ENCODE results near the gene CLIP4.

The CLIP4 gene

DNA sequence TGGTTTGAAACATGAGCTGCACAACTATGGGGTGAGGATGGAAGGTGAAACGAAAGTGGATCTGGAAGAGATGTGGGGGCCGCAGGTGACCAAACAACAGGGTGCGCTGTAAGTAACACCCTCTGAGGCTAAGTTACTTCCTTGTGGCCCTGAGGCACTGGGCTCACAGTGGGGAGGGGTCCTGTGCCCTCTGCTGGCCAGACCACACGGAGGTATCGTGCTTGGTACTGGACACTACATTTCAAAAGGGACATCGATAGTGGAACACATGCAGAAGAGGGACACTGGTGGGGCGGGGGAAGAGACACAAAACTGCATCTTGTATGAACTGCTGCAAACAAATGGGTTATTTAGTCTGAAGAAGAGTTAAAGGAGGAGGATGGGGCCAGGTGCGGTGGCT lies 110.6 kb downstream of the CLIP4 start:
- no peaks in the 10 kb centered on the region for H3F3A ChIP-seq (ENCODE audit: low read depth)
- H3K4me1 ChIP-seq (ENCODE audit: insufficient read depth, low read length, poor library complexity, severe bottlenecking), result no peaks in the 10 kb centered on the region
- no peaks in the 10 kb centered on the region for H3K36me3 ChIP-seq (ENCODE audit: insufficient read depth, low read length)
- no peaks in the 10 kb centered on the region for H3K9me2 ChIP-seq (replicated peaks; ENCODE audit: low read depth, low read length)
- no peak overlapping the region for H3K4me2 ChIP-seq (ENCODE audit: low read depth, low read length, poor library complexity, severe bottlenecking)
- H3K79me2 ChIP-seq (ENCODE audit: insufficient read depth, low read length), result no peaks in the 10 kb centered on the region
- no peak overlapping the region for H3K4me3 ChIP-seq (ENCODE audit: low read length, poor library complexity, severe bottlenecking)
- no peaks in the 10 kb centered on the region for H4K20me1 ChIP-seq (ENCODE audit: insufficient read depth, low read length, poor library complexity, severe bottlenecking)
- TF ChIP-seq EZH2phosphoT487 (IDR thresholded peaks at IDR 0.05; ENCODE audit: borderline replicate concordance), result no peak
- TF ChIP-seq, protein P1, sequence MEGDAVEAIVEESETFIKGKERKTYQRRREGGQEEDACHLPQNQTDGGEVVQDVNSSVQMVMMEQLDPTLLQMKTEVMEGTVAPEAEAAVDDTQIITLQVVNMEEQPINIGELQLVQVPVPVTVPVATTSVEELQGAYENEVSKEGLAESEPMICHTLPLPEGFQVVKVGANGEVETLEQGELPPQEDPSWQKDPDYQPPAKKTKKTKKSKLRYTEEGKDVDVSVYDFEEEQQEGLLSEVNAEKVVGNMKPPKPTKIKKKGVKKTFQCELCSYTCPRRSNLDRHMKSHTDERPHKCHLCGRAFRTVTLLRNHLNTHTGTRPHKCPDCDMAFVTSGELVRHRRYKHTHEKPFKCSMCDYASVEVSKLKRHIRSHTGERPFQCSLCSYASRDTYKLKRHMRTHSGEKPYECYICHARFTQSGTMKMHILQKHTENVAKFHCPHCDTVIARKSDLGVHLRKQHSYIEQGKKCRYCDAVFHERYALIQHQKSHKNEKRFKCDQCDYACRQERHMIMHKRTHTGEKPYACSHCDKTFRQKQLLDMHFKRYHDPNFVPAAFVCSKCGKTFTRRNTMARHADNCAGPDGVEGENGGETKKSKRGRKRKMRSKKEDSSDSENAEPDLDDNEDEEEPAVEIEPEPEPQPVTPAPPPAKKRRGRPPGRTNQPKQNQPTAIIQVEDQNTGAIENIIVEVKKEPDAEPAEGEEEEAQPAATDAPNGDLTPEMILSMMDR (conservative IDR thresholded peaks at IDR 0.05; ENCODE audit: low read length), result no peak; the same call in 1 of the 2 replicates
- H2AFZ ChIP-seq (ENCODE audit: low read length), result no peak overlapping the region
- no peak overlapping the region for H3K9ac ChIP-seq (ENCODE audit: low read depth, low read length, poor library complexity, severe bottlenecking)
- no peaks in the 10 kb centered on the region for H3K27me3 ChIP-seq (ENCODE audit: insufficient read depth, low read length, poor library complexity, severe bottlenecking)
- H3K9me3 ChIP-seq (ENCODE audit: insufficient read depth, low read depth, low read length), result no peaks in the 10 kb centered on the region

DNA sequence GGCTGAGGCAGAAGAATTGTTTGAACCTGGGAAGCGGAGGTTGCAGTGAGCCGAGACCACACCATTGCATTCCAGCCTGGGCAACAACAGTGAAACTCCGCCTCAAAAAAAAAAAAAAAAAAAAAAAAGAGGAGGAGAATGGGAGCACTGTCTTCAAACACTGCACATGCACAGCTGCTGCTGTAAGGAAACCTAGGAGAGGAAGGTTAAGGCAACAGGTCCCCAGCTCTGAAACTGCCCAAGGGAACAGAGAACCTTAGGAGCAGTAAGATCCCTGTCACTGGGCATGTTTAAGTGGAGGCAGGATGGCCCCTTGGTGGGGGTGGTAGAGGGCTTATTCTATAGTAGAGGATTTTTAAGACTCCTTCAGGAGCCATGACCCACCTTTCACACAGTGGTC lies 111.2 kb downstream of the CLIP4 start:
- H3F3A ChIP-seq (ENCODE audit: low read depth), result no peaks in the 10 kb centered on the region
- no peaks in the 10 kb centered on the region for H3K36me3 ChIP-seq (ENCODE audit: insufficient read depth, low read length)
- no peaks in the 10 kb centered on the region for H3K4me1 ChIP-seq (ENCODE audit: insufficient read depth, low read length, poor library complexity, severe bottlenecking)
- H2AFZ ChIP-seq (ENCODE audit: low read length), result no peak overlapping the region
- H3K9me3 ChIP-seq (ENCODE audit: insufficient read depth, low read depth, low read length), result no peaks in the 10 kb centered on the region
- no peaks in the 10 kb centered on the region for H3K9me2 ChIP-seq (replicated peaks; ENCODE audit: low read depth, low read length)
- H3K79me2 ChIP-seq (ENCODE audit: insufficient read depth, low read length), result no peaks in the 10 kb centered on the region
- H3K4me3 ChIP-seq (ENCODE audit: low read length, poor library complexity, severe bottlenecking), result no peak overlapping the region
- H3K4me2 ChIP-seq (ENCODE audit: low read depth, low read length, poor library complexity, severe bottlenecking), result no peak overlapping the region
- H3K9ac ChIP-seq (ENCODE audit: low read depth, low read length, poor library complexity, severe bottlenecking), result no peak overlapping the region
- H3K27me3 ChIP-seq (ENCODE audit: insufficient read depth, low read length, poor library complexity, severe bottlenecking), result no peaks in the 10 kb centered on the region
- TF ChIP-seq, protein P1 (conservative IDR thresholded peaks at IDR 0.05; ENCODE audit: low read length), result no peak
- no peak for TF ChIP-seq EZH2phosphoT487 (IDR thresholded peaks at IDR 0.05; ENCODE audit: borderline replicate concordance)
- H4K20me1 ChIP-seq (ENCODE audit: insufficient read depth, low read length, poor library complexity, severe bottlenecking), result no peaks in the 10 kb centered on the region

DNA sequence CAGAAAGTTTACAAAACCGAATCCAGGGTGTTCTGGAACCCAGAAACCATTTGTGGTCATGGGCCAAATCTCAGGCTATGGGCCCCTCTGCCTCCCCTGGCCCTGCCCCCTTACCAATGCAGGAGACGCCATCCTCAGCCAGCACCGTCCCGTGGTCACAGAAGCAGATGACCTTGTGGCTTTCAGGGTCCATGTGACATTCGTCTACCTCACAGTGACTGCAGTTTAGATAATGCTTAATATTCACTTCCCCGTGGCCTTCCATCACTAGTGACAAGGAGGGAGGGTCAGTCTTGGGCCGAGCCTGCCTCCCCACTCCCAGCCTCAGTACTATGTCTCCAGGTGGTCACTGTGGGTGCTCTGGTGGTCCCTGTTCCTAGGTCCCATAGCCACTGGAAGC lies 111.6 kb downstream of the CLIP4 start:
- Histone ChIP-seq H2AFZ (ENCODE audit: low read length) (no peak overlapping the region), H3K79me2 (ENCODE audit: insufficient read depth, low read length) (no peaks in the 10 kb centered on the region), H3K4me3 (ENCODE audit: low read length, poor library complexity, severe bottlenecking) (no peak overlapping the region), H3F3A (ENCODE audit: low read depth) (no peaks in the 10 kb centered on the region), H3K4me2 (ENCODE audit: low read depth, low read length, poor library complexity, severe bottlenecking) (no peak overlapping the region), H3K4me1 (ENCODE audit: insufficient read depth, low read length, poor library complexity, severe bottlenecking) (no peaks in the 10 kb centered on the region), H4K20me1 (ENCODE audit: insufficient read depth, low read length, poor library complexity, severe bottlenecking) (no peaks in the 10 kb centered on the region), H3K27me3 (ENCODE audit: insufficient read depth, low read length, poor library complexity, severe bottlenecking) (no peaks in the 10 kb centered on the region), H3K9me2 (replicated peaks; ENCODE audit: low read depth, low read length) (no peaks in the 10 kb centered on the region), H3K9ac (ENCODE audit: low read depth, low read length, poor library complexity, severe bottlenecking) (no peak overlapping the region), H3K36me3 (ENCODE audit: insufficient read depth, low read length) (no peaks in the 10 kb centered on the region), H3K9me3 (ENCODE audit: insufficient read depth, low read depth, low read length) (no peaks in the 10 kb centered on the region)
- no peak for TF ChIP-seq EZH2phosphoT487 (IDR thresholded peaks at IDR 0.05; ENCODE audit: borderline replicate concordance)

DNA sequence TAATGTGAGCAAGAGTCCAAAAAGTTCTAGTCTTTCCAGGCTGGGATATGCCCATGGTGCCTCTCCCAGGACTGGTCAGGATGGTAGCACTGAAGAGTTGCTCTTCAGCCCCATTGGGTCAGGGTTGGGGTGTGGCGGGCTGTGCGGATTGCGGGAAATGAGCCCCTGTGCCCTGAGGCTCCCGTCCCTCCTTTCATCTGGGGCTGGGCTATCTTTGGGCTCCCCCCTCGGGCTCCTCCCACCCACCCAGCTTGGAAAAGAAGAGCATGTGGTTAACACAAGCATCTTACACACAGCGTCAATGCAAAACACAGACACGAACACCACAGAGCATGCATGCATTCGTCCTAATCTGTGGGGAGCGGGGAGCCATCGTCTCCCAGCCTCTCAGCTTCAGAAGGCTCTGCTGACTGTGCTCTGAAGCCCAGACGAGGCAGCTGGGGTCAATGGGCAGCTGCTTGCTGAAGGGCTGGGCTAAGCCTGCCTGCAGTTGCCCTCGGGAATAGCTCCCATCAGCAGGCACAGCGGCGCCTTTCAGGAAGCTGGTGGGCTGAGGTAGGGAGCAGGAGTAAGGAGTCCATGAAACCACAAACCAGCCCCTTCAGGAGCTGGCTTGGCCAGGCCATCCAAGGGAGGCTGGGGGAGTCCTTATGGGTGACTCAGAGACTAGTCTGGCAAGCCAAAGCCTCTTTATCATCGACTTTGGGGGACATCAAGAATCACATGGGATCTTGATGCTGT lies 112.9 kb downstream of the CLIP4 start:
- Histone ChIP-seq H3F3A (ENCODE audit: low read depth) (no peaks in the 10 kb centered on the region), H3K4me2 (ENCODE audit: low read depth, low read length, poor library complexity, severe bottlenecking) (no peak overlapping the region), H3K79me2 (ENCODE audit: insufficient read depth, low read length) (no peaks in the 10 kb centered on the region), H2AFZ (ENCODE audit: low read length) (no peak overlapping the region), H4K20me1 (ENCODE audit: insufficient read depth, low read length, poor library complexity, severe bottlenecking) (no peaks in the 10 kb centered on the region), H3K9me3 (ENCODE audit: insufficient read depth, low read depth, low read length) (no peaks in the 10 kb centered on the region), H3K36me3 (ENCODE audit: insufficient read depth, low read length) (no peaks in the 10 kb centered on the region), H3K4me1 (ENCODE audit: insufficient read depth, low read length, poor library complexity, severe bottlenecking) (no peaks in the 10 kb centered on the region), H3K4me3 (ENCODE audit: low read length, poor library complexity, severe bottlenecking) (no peak overlapping the region), H3K27me3 (ENCODE audit: insufficient read depth, low read length, poor library complexity, severe bottlenecking) (no peaks in the 10 kb centered on the region), H3K9ac (ENCODE audit: low read depth, low read length, poor library complexity, severe bottlenecking) (no peak overlapping the region), H3K9me2 (replicated peaks; ENCODE audit: low read depth, low read length) (no peaks in the 10 kb centered on the region)
- TF ChIP-seq, protein P1 (conservative IDR thresholded peaks at IDR 0.05; ENCODE audit: low read length), result no peak
- TF ChIP-seq EZH2phosphoT487 (IDR thresholded peaks at IDR 0.05; ENCODE audit: borderline replicate concordance), result no peak

All from Loucy (cell line).